HUES48 (cell line): ENCODE data around the gene BAHCC1.

Experiments
- H3K27ac ChIP-seq: one replicate; pipeline ENCODE4 v1.7.0; 2013; ENCODE audit warnings: low read depth, low read length, inconsistent platforms
- H3K27me3 ChIP-seq: 2 replicates; pipeline ENCODE4 v1.6.1; 2013; ENCODE audit warnings: mild to moderate bottlenecking, low read length; ENCODE audit not compliant: control insufficient read depth, insufficient read depth
- H3K36me3 ChIP-seq: 2 replicates; pipeline ENCODE4 v1.6.1; 2013; ENCODE audit warnings: low read length; ENCODE audit not compliant: control insufficient read depth, insufficient read depth
- H3K4me1 ChIP-seq: 2 replicates; pipeline ENCODE4 v1.6.1; 2013; ENCODE audit warnings: mild to moderate bottlenecking, low read length; ENCODE audit not compliant: control insufficient read depth, insufficient read depth
- H3K4me3 ChIP-seq: 2 replicates; pipeline ENCODE4 v1.5.1; 2013; ENCODE audit warnings: mild to moderate bottlenecking, low read depth, low read length
- H3K9ac ChIP-seq: 2 replicates; pipeline ENCODE4 v1.6.1; 2013; ENCODE audit warnings: mild to moderate bottlenecking, low read depth, low read length, moderate library complexity
- H3K9me3 ChIP-seq: 2 replicates; pipeline ENCODE4 v1.6.1; 2013; ENCODE audit warnings: low read length; ENCODE audit not compliant: control insufficient read depth, insufficient read depth

The BAHCC1 gene

GRCh38 chr17:81426393-81427172, 31.3 kb downstream of the BAHCC1 start:
- no peak overlapping the region for H3K9ac ChIP-seq
- H3K36me3 ChIP-seq = no peaks in the 10 kb centered on the region
- H3K9me3 ChIP-seq = no peaks in the 10 kb centered on the region
- H3K27ac ChIP-seq = no peak overlapping the region
- no peak overlapping the region for H3K4me3 ChIP-seq
- no peaks in the 10 kb centered on the region for H3K27me3 ChIP-seq
- no peaks in the 10 kb centered on the region for H3K4me1 ChIP-seq

GRCh38 chr17:81427173-81428120, 32.2 kb downstream of the BAHCC1 start:
- Histone ChIP-seq H3K9me3 (no peaks in the 10 kb centered on the region), H3K36me3 (no peaks in the 10 kb centered on the region), H3K27me3 (no peaks in the 10 kb centered on the region), H3K4me3 (no peak overlapping the region), H3K9ac (no peak overlapping the region), H3K4me1 (no peaks in the 10 kb centered on the region), H3K27ac (no peak overlapping the region)

GRCh38 chr17:81428121-81428515, 32.9 kb downstream of the BAHCC1 start:
- Histone ChIP-seq H3K4me1 (no peaks in the 10 kb centered on the region), H3K27me3 (no peaks in the 10 kb centered on the region), H3K36me3 (no peaks in the 10 kb centered on the region), H3K9ac (no peak overlapping the region), H3K4me3 (no peak overlapping the region), H3K27ac (no peak overlapping the region), H3K9me3 (no peaks in the 10 kb centered on the region)

- no peaks in the 10 kb centered on the region for H3K36me3 ChIP-seq
- no peaks in the 10 kb centered on the region for H3K27me3 ChIP-seq
- no peaks in the 10 kb centered on the region for H3K4me1 ChIP-seq
- H3K9ac ChIP-seq = no peak overlapping the region
- H3K4me3 ChIP-seq = no peak overlapping the region
- H3K9me3 ChIP-seq = no peaks in the 10 kb centered on the region
- no peak overlapping the region for H3K27ac ChIP-seq
Measured at GRCh38 chr17:81428516-81428915, 33.3 kb downstream of the BAHCC1 start.

- Histone ChIP-seq H3K9me3 (no peaks in the 10 kb centered on the region), H3K27me3 (no peaks in the 10 kb centered on the region), H3K27ac (no peak overlapping the region), H3K9ac (no peak overlapping the region), H3K4me3 (no peak overlapping the region), H3K36me3 (no peaks in the 10 kb centered on the region), H3K4me1 (no peaks in the 10 kb centered on the region)
Measured at GRCh38 chr17:81428948-81429774, 33.9 kb downstream of the BAHCC1 start.

GRCh38 chr17:81429821-81430551, 34.7 kb downstream of the BAHCC1 start:
- no peaks in the 10 kb centered on the region for H3K9me3 ChIP-seq
- no peak overlapping the region for H3K9ac ChIP-seq
- no peaks in the 10 kb centered on the region for H3K27me3 ChIP-seq
- H3K27ac ChIP-seq = no peak overlapping the region
- no peak overlapping the region for H3K4me3 ChIP-seq
- no peaks in the 10 kb centered on the region for H3K4me1 ChIP-seq
- no peaks in the 10 kb centered on the region for H3K36me3 ChIP-seq

- Histone ChIP-seq H3K27me3 (no peaks in the 10 kb centered on the region), H3K9ac (no peak overlapping the region), H3K9me3 (no peaks in the 10 kb centered on the region), H3K36me3 (no peaks in the 10 kb centered on the region), H3K27ac (no peak overlapping the region), H3K4me1 (no peaks in the 10 kb centered on the region), H3K4me3 (no peak overlapping the region)
Measured at GRCh38 chr17:81431545-81432482, 36.6 kb downstream of the BAHCC1 start.

GRCh38 chr17:81432941-81433340, 37.7 kb downstream of the BAHCC1 start:
- Histone ChIP-seq H3K36me3 (no peaks in the 10 kb centered on the region), H3K27ac (no peak overlapping the region), H3K4me1 (no peaks in the 10 kb centered on the region), H3K4me3 (no peak overlapping the region), H3K9me3 (no peaks in the 10 kb centered on the region), H3K9ac (no peak overlapping the region), H3K27me3 (no peaks in the 10 kb centered on the region)

- Histone ChIP-seq H3K36me3 (no peaks in the 10 kb centered on the region), H3K27ac (no peak overlapping the region), H3K4me1 (no peaks in the 10 kb centered on the region), H3K27me3 (no peaks in the 10 kb centered on the region), H3K9ac (no peak overlapping the region; the same call in 1 of the 2 replicates), H3K9me3 (no peaks in the 10 kb centered on the region), H3K4me3 (no peak overlapping the region)
Measured at GRCh38 chr17:81433656-81434055, 38.4 kb downstream of the BAHCC1 start.
